MM.1S (cell line): ENCODE results near the gene CFAP61.
A peak's percentile ranks its signal among the peaks of the same experiment; 100 is the strongest.

Experiments
- DNase-seq: peaks from one replicate; pipeline ENCODE4 v3.0.0-alpha.2; 2015
- H2AFZ ChIP-seq: fragments of 300-600 bp; sonication (generic); 2 replicates; pipeline ENCODE4 v1.6.0; 2016; ENCODE audit warnings: antibody characterized with exemption, low read length
- H3F3A ChIP-seq: fragments of 300-600 bp; sonication (generic); 2 replicates; pipeline ENCODE4 v1.6.1; 2016; ENCODE audit warnings: mild to moderate bottlenecking, antibody characterized with exemption, low read length, moderate library complexity, mixed read lengths; ENCODE audit not compliant: insufficient read depth
- H3K27ac ChIP-seq: fragments of 300-600 bp; sonication (generic); 2 replicates; pipeline ENCODE4 v1.5.1; 2016; ENCODE audit warnings: mild to moderate bottlenecking, low read length
- H3K27me3 ChIP-seq: fragments of 300-600 bp; sonication (generic); replicated peaks from 2 replicates; pipeline ENCODE4 v1.6.0; 2016; ENCODE audit warnings: low read length; ENCODE audit not compliant: insufficient read depth
- H3K36me3 ChIP-seq: fragments of 300-600 bp; sonication (generic); replicated peaks from 2 replicates; pipeline ENCODE4 v1.6.1; 2016; ENCODE audit warnings: mild to moderate bottlenecking, low read length, mixed read lengths; ENCODE audit not compliant: insufficient read depth
- H3K4me1 ChIP-seq: fragments of 300-600 bp; sonication (generic); 2 replicates; pipeline ENCODE4 v1.6.1; 2016; ENCODE audit warnings: low read length, mixed read lengths
- H3K4me2 ChIP-seq: fragments of 300-600 bp; sonication (generic); 2 replicates; pipeline ENCODE4 v1.6.0; 2016; ENCODE audit warnings: low read depth, low read length
- H3K4me3 ChIP-seq: fragments of 300-600 bp; sonication (generic); 2 replicates; pipeline ENCODE4 v1.5.1; 2016; ENCODE audit warnings: low read length, mixed read lengths
- H3K79me2 ChIP-seq: fragments of 300-600 bp; sonication (generic); 2 replicates; pipeline ENCODE4 v1.6.1; 2016; ENCODE audit warnings: mixed run types, low read length, mixed read lengths
- H3K9ac ChIP-seq: fragments of 300-600 bp; sonication (generic); 2 replicates; pipeline ENCODE4 v1.6.1; 2016; ENCODE audit warnings: low read length, mixed read lengths
- H3K9me2 ChIP-seq: fragments of 300-600 bp; sonication (generic); replicated peaks from 2 replicates; pipeline ENCODE4 v1.6.1; 2016; ENCODE audit warnings: mild to moderate bottlenecking, low read length, mixed read lengths; ENCODE audit not compliant: insufficient read depth
- H3K9me3 ChIP-seq: fragments of 300-600 bp; sonication (generic); replicated peaks from 2 replicates; pipeline ENCODE4 v1.6.1; 2016; ENCODE audit warnings: mild to moderate bottlenecking, low read length, mixed read lengths; ENCODE audit not compliant: insufficient read depth
- H4K20me1 ChIP-seq: fragments of 300-600 bp; sonication (generic); 2 replicates; pipeline ENCODE4 v1.6.1; 2016; ENCODE audit warnings: mild to moderate bottlenecking, low read length, moderate library complexity, mixed read lengths; ENCODE audit not compliant: insufficient read depth
- EZH2 ChIP-seq: fragments of 300-600 bp; sonication (generic); optimal IDR thresholded peaks from 2 replicates; pipeline ENCODE3; 2017; ENCODE audit warnings: low read depth, mild to moderate bottlenecking, antibody characterized with exemption, low read length, mixed read lengths
- EZH2phosphoT487 ChIP-seq: fragments of 300-600 bp; sonication (generic); IDR thresholded peaks from 2 replicates; pipeline ENCODE4 v1.6.1; 2018; ENCODE audit warnings: antibody characterized with exemption, low read length
- TF ChIP-seq, protein P1 (sequence below): fragments of 300-600 bp; sonication (generic); IDR thresholded peaks from 2 replicates; pipeline ENCODE4 v1.5.1; 2016; ENCODE audit warnings: antibody characterized with exemption, low read length, mixed read lengths

Gene CFAP61

DNA sequence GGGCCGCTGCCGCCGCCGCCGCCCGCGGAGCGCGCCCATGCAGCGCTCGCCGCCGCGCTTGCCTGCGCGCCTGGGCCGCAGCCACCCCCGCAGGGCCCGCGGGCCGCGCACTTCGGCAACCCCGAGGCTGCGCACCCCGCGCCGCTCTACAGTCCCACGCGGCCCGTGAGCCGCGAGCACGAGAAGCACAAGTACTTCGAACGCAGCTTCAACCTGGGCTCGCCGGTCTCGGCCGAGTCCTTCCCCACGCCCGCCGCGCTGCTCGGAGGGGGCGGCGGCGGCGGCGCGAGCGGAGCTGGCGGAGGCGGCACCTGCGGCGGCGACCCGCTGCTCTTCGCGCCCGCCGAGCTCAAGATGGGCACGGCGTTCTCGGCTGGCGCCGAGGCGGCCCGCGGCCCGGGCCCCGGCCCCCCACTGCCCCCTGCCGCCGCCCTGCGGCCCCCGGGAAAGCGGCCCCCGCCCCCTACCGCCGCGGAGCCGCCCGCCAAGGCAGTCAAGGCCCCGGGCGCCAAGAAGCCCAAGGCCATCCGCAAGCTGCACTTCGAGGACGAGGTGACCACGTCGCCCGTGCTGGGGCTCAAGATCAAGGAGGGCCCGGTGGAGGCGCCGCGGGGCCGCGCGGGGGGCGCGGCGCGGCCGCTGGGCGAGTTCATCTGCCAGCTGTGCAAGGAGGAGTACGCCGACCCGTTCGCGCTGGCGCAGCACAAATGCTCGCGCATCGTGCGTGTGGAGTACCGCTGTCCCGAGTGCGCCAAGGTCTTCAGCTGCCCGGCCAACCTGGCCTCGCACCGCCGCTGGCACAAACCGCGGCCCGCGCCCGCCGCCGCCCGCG is 316.3 kb downstream of the CFAP61 start:
- TF ChIP-seq, protein P1, sequence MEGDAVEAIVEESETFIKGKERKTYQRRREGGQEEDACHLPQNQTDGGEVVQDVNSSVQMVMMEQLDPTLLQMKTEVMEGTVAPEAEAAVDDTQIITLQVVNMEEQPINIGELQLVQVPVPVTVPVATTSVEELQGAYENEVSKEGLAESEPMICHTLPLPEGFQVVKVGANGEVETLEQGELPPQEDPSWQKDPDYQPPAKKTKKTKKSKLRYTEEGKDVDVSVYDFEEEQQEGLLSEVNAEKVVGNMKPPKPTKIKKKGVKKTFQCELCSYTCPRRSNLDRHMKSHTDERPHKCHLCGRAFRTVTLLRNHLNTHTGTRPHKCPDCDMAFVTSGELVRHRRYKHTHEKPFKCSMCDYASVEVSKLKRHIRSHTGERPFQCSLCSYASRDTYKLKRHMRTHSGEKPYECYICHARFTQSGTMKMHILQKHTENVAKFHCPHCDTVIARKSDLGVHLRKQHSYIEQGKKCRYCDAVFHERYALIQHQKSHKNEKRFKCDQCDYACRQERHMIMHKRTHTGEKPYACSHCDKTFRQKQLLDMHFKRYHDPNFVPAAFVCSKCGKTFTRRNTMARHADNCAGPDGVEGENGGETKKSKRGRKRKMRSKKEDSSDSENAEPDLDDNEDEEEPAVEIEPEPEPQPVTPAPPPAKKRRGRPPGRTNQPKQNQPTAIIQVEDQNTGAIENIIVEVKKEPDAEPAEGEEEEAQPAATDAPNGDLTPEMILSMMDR: no peak
- no peak for TF ChIP-seq EZH2phosphoT487
- Histone ChIP-seq H4K20me1 (no peaks in the 10 kb centered on the region), H3K9me2 (no peaks in the 10 kb centered on the region), H3K36me3 (no peaks in the 10 kb centered on the region), H3K9me3 (no peaks in the 10 kb centered on the region), H3K4me3 (no peak overlapping the region), H3K4me1 (0 out of 2 replicates have a peak, but pooled peaks cover 3% of the 10 kb centered on the region), H2AFZ (no peak overlapping the region), H3K27me3 (peaks cover 74% of the 10 kb centered on the region), H3K27ac (no peak overlapping the region), H3K79me2 (no peaks in the 10 kb centered on the region), H3K9ac (no peak overlapping the region), H3F3A (no peaks in the 10 kb centered on the region), H3K4me2 (peak overlapping the region; percentile 27; the same call in 1 of the 2 replicates)
- peak; percentile 21 for DNase-seq

DNA sequence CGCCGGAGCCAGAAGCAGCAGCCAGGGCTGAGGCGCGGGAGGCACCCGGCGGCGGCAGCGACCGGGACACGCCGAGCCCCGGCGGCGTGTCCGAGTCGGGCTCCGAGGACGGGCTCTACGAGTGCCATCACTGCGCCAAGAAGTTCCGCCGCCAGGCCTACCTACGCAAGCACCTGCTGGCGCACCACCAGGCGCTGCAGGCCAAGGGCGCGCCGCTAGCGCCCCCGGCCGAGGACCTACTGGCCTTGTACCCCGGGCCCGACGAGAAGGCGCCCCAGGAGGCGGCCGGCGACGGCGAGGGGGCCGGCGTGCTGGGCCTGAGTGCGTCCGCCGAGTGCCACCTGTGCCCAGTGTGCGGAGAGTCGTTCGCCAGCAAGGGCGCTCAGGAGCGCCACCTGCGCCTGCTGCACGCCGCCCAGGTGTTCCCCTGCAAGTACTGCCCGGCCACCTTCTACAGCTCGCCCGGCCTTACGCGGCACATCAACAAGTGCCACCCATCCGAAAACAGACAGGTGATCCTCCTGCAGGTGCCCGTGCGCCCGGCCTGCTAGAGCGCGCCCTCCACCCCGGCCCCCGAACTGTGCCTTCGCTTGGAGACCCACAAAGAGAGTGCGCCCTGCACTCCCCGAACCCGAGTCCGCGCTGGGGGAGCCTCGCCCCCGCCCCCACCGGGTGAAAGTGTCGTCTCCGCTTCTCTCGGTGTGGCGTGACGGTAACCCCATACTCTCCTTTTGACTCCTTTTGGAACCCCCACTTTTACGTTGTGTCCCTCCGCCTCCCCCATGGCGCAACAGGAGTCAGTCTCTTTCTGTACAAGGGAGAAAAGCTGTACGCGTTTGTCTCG is 317.1 kb downstream of the CFAP61 start:
- Histone ChIP-seq H3K27ac (no peak overlapping the region), H3K9ac (no peak overlapping the region), H3K9me2 (no peaks in the 10 kb centered on the region), H4K20me1 (no peaks in the 10 kb centered on the region), H3K4me3 (peak overlapping the region; percentile 29; the same call in 1 of the 2 replicates), H3F3A (no peaks in the 10 kb centered on the region), H3K36me3 (no peaks in the 10 kb centered on the region), H2AFZ (no peak overlapping the region), H3K4me2 (peak overlapping the region; percentile 54; the same call in 1 of the 2 replicates), H3K27me3 (peaks cover 66% of the 10 kb centered on the region), H3K4me1 (no peaks in the 10 kb centered on the region), H3K79me2 (no peaks in the 10 kb centered on the region), H3K9me3 (no peaks in the 10 kb centered on the region)
- no peak for TF ChIP-seq EZH2phosphoT487
- TF ChIP-seq EZH2: no peak
- TF ChIP-seq, protein P1: peak; percentile 22
- peak; percentile 63 for DNase-seq

DNA sequence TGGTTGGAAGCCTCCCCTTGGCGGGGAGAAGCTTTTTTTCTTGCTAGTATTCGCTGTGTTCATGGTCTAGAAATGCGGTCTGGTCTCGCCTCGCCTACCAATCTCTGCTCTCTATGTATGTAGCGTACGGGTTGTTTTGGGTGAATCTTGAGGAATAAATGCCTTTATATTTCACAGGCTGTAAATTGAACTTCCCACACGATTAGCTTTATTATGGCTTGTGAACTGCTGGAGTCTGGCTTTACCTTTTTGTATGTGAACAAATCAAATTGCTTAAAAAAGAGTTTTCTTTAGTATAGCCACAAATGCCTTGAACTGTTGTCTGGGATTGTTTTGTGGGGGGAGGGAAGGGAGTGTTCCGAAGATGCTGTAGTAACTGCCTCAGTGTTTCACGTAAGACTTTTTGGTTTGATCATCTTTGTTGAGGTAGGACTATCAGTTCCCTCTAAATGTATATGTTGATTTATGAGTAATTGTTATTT is 317.8 kb downstream of the CFAP61 start:
- Histone ChIP-seq H3K27me3 (peaks cover 59% of the 10 kb centered on the region), H3K9me2 (no peaks in the 10 kb centered on the region), H3K4me2 (0 out of 2 replicates have a peak overlapping the region, but pooled peaks have one; percentile 54), H3F3A (no peaks in the 10 kb centered on the region), H3K36me3 (no peaks in the 10 kb centered on the region), H4K20me1 (no peaks in the 10 kb centered on the region), H3K4me3 (no peak overlapping the region), H3K9me3 (no peaks in the 10 kb centered on the region), H3K9ac (no peak overlapping the region), H3K79me2 (no peaks in the 10 kb centered on the region), H3K4me1 (no peaks in the 10 kb centered on the region), H2AFZ (no peak overlapping the region), H3K27ac (no peak overlapping the region)
- no peak for DNase-seq
- TF ChIP-seq EZH2phosphoT487: no peak
- no peak for TF ChIP-seq EZH2
- TF ChIP-seq, protein P1: no peak
